Measurements from ENCODE around the gene CCER1. TPM values are rescaled to one million over a fixed set of nuclear protein-coding genes. Genes with fewer than 3 reads are reported as not detected.

CCER1 gene
- total RNA-seq, 1 donor from 2014 or later: not detected

GRCh38 chr12:90965204-90965603 lies 10.2 kb upstream of the CCER1 start:
- no peak for TF ChIP-seq CTCF (IDR thresholded peaks at IDR 0.05; ENCODE audit: insufficient read depth, low read length, severe bottlenecking)
- H3K4me3 ChIP-seq (ENCODE audit: low read depth, low read length): no peak overlapping the region
- H3K36me3 ChIP-seq (ENCODE audit: control insufficient read depth, insufficient read depth, low read length): no peaks in the 10 kb centered on the region
- H3K27me3 ChIP-seq (ENCODE audit: control insufficient read depth, insufficient read depth, low read length): no peaks in the 10 kb centered on the region
- DNase-seq (ENCODE audit: low read depth) (no peak), FAIRE-seq (no peak)

GRCh38 chr12:90964616-90965015 lies 9.6 kb upstream of the CCER1 start:
- H3K36me3 ChIP-seq (ENCODE audit: control insufficient read depth, insufficient read depth, low read length): no peaks in the 10 kb centered on the region
- no peak for FAIRE-seq
- no peaks in the 10 kb centered on the region for H3K27me3 ChIP-seq (ENCODE audit: control insufficient read depth, insufficient read depth, low read length)
- no peak for TF ChIP-seq CTCF (IDR thresholded peaks at IDR 0.05; ENCODE audit: insufficient read depth, low read length, severe bottlenecking)
- no peak overlapping the region for H3K4me3 ChIP-seq (ENCODE audit: low read depth, low read length)
- no peak for DNase-seq (ENCODE audit: low read depth)

GRCh38 chr12:90963946-90964345 lies 9.0 kb upstream of the CCER1 start:
- Histone ChIP-seq H3K36me3 (ENCODE audit: control insufficient read depth, insufficient read depth, low read length) (no peaks in the 10 kb centered on the region), H3K27me3 (ENCODE audit: control insufficient read depth, insufficient read depth, low read length) (no peaks in the 10 kb centered on the region), H3K4me3 (ENCODE audit: low read depth, low read length) (no peak overlapping the region)
- no peak for DNase-seq (ENCODE audit: low read depth)
- no peak for TF ChIP-seq CTCF (IDR thresholded peaks at IDR 0.05; ENCODE audit: insufficient read depth, low read length, severe bottlenecking)
- no peak for FAIRE-seq

GRCh38 chr12:90961154-90961553 lies 6.2 kb upstream of the CCER1 start:
- TF ChIP-seq CTCF (IDR thresholded peaks at IDR 0.05; ENCODE audit: insufficient read depth, low read length, severe bottlenecking): no peak
- FAIRE-seq (no peak), DNase-seq (ENCODE audit: low read depth) (no peak)
- H3K36me3 ChIP-seq (ENCODE audit: control insufficient read depth, insufficient read depth, low read length): no peaks in the 10 kb centered on the region
- no peak overlapping the region for H3K4me3 ChIP-seq (ENCODE audit: low read depth, low read length)
- no peaks in the 10 kb centered on the region for H3K27me3 ChIP-seq (ENCODE audit: control insufficient read depth, insufficient read depth, low read length)

- peak; percentile 46 for DNase-seq (ENCODE audit: low read depth)
- FAIRE-seq: no peak
- Histone ChIP-seq H3K4me3 (ENCODE audit: low read depth, low read length) (no peak overlapping the region), H3K27me3 (ENCODE audit: control insufficient read depth, insufficient read depth, low read length) (no peaks in the 10 kb centered on the region), H3K36me3 (ENCODE audit: control insufficient read depth, insufficient read depth, low read length) (no peaks in the 10 kb centered on the region)
- TF ChIP-seq CTCF (IDR thresholded peaks at IDR 0.05; ENCODE audit: insufficient read depth, low read length, severe bottlenecking): peak; percentile 63
Measured at GRCh38 chr12:90959538-90960139, 4.7 kb upstream of the CCER1 start.

GRCh38 chr12:90959032-90959431 lies 4.1 kb upstream of the CCER1 start:
- FAIRE-seq: no peak
- TF ChIP-seq CTCF (IDR thresholded peaks at IDR 0.05; ENCODE audit: insufficient read depth, low read length, severe bottlenecking): no peak
- Histone ChIP-seq H3K4me3 (ENCODE audit: low read depth, low read length) (no peak overlapping the region), H3K27me3 (ENCODE audit: control insufficient read depth, insufficient read depth, low read length) (no peaks in the 10 kb centered on the region), H3K36me3 (ENCODE audit: control insufficient read depth, insufficient read depth, low read length) (no peaks in the 10 kb centered on the region)
- peak; percentile 15 for DNase-seq (ENCODE audit: low read depth)

Data from bronchial epithelial cell (primary cell).